Nasal cavity respiratory epithelium epithelial cell of viscerocranial mucosa (primary cell): Measurements from ENCODE around the gene HABP2. TPM values are rescaled to one million over a fixed set of nuclear protein-coding genes. Genes with fewer than 3 reads are reported as not detected.

ENCODE experiments used
- total RNA-seq: library from RNA; depleted of rRNA; stranded (reverse); fragments of >200 nt; gene quantifications from 2 replicates; pipeline ENCODE4 v1.2.3, GENCODE V29; 2014

HABP2 gene
- total RNA-seq: 0.07 TPM in 1 of 2 replicates, not detected in the other

DNA sequence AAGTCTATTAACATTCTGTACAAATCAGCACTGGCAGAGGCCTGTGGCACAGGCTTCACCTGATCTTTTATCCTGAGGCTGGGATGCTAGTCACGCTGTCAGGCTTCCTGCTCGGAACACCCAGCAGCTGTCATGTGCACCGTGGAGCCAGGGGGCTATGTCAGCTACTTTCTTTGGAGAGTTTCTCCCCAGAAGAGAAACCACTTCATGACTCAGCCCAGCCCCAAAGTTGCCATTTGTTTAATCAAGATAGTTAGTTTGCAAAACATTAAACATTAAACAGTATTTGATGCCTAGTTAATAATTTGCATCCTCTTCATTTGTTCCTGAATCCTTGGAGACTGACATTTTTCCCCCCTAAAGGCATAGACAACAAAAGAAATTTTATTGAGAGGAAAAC lies at the start of gene HABP2:
HABP2 (plus strand) TSS at position 353 of the 400 bp plus-strand sequence. CDS start 69 bp downstream, outside the sequence.

Other genes starting within 250 kb of the HABP2 start
- not detected in 2 replicates for gene NRAP, start 111.0 kb downstream of the HABP2 start, total RNA-seq
- 9.6 and 32.5 TPM in 2 replicates for gene CASP7, start 126.9 kb downstream of the HABP2 start, total RNA-seq
- 0.28 TPM in 1 of 2 replicates, not detected in the other for gene PLEKHS1, start 198.6 kb downstream of the HABP2 start, total RNA-seq